ENCODE results near the gene BABAM1. TPM values are rescaled to one million over a fixed set of nuclear protein-coding genes. Genes with fewer than 3 reads are reported as not detected.
A peak's percentile ranks its signal among the peaks of the same experiment; 100 is the strongest.

The BABAM1 gene
- total RNA-seq = 89.3 and 122 TPM in 2 replicates
- 114 TPM for polyA plus RNA-seq (2012)

DNA sequence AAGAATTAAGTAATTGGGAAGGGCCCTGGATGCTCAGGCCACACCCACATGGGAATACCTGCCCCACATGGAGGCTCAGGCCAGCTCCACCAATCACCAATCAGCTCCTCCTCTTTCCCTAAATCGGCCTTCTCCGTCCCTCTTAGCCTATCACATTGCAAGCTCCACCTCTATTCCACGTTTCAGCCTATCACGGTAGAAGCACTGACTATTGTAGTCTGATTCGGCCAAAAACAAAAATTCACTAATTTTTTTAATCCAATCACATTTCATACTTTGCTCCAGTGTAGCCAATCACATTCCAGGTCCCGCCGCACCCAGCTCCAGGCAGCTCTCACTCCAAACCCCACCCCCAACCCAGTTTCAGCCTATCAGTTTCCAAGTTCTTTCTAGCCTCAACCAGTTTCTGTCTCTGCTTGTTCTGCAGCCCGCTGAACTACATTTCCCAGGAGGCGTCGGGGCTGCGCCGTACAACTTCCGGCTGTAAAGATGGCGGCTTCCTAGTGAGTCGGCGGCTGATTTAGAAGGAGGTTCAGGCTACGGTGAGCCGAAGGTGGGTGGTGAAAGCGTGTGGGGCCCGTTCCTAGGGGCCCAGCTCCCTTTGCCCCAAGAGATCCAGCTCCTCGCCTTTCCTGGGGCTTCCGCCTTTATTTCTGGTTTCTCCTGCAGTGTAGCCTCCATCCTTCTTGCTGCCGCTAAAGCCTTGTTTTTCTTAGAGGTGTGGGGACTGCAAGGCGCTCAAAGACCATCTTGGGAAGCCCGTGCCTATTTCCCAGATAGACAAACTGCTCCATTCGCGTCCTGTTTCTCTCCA, at the start of gene BABAM1:
Gene BABAM1, plus strand, starts transcription at position 469 of the 814 bp plus-strand sequence. CDS start 1,364 bp downstream, outside the sequence.
- DNase-seq (ENCODE audit: low read depth) = peak; percentile 99

DNA sequence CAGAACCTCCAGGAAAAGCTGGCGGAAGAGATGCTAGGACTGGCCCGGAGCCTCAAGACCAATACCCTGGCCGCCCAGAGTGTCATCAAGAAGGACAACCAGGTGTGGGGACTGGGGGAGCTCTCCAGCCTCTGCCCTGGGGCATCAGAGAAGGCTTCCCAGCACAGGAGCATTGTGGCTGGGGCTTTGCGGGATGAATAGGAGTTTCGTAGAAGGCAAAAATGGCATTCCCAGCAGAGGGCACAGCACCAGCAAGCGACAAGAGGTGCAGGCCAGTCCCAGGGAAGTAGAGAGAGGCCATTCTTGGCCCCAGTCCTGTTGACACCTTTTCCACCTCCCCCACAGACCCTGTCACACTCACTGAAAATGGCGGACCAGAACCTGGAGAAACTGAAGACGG, 48.0 kb upstream of the BABAM1 start:
- DNase-seq (ENCODE audit: low read depth) = no peak

DNA sequence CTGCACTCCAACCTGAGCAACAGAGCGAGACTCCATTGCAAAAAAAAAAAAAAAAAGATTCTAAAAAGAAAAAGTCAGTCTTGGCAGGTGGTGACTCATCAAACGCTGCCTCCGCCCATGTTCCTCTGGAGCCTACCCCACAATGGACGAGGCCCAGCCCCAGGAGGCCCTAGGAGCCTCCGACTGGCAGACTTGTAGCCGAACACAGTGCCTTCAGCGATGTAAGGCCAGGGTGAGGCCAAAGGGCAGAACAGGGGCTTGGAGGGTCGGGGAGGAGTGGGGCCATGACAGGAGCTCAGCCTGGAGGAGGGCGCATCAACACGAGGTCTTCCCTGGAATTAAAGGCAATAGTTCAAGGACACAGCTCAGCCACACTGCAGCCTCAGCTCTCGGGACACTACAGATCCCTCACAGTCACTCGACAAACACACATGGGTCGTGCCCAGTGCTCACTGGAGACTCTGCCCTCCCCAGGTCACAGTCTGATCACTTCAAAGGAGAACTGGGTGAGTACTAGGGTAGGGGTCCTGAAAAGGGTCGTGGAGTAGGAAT, 47.0 kb upstream of the BABAM1 start:
- DNase-seq (ENCODE audit: low read depth) = peak; percentile 41

DNA sequence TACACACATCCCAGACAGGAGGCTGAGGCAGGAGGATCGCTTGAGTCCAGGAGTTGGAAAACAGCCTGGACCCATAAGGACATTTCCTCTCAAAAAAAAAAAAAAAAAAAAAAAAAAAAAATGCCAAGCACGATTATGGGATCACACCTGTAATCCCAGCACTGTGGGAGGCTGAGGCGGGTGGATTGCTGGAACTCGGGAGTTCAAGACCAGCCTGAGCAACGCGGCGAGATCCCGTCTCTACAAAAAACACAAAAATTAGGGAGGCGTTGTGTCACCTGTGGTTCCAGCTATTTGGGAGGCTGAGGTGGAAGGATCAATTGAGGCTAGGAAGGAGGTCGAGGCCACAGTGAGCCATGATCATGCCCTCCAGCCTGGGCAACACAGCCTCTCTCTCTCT, 42.2 kb upstream of the BABAM1 start:
- DNase-seq (ENCODE audit: low read depth) = no peak

DNA sequence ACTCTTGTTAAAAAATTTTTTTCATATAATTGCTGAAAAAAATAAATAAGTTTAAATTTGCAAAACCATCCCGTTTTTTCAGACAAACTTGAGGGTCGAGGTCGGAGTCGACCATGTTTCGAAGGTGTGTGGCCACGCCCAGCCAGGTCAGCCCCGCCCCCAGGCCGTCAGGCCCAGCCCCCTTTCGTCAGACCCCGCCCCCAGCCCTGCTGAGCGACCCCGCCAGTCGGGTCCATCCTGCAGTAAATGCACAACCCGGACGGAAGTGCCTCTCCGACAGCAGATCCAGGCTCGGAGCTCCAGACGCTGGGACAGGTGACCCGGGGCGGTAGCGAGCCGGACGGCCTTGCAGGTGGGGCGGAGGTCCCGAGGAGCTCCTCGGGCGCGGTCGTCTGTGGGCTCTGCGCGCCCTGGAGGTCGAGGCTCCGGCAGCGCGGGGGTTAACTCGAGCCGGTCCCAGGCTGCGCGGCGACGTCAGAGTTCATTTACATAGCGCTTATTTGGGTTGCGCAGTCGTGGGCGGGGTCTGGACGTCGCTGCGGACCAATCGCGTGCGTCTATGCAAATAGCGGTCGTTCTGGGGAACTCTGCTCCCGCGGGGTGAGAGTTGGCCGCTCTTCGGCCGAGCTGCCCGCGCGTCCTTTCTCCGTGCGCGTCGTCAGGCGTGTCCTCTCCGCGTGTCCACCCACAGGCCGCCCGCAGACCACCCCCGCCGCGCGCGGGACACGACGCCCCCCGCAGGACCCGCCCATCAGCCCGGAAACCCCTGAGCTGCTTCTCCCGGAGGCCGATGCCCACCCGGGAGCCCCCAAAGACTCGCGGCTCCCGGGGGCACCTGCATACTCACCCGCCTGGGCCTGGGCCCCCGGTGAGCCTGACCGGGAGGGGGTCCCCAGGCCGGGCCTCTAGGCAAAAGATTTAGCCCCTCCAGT, 41.0 kb upstream of the BABAM1 start, which contains the start of gene OCEL1:
Gene OCEL1, plus strand, starts transcription at position 225 of the 932 bp plus-strand sequence. Its CDS starts 22 bp downstream, at position 247.
- peak; percentile 98 for DNase-seq (ENCODE audit: low read depth)

DNA sequence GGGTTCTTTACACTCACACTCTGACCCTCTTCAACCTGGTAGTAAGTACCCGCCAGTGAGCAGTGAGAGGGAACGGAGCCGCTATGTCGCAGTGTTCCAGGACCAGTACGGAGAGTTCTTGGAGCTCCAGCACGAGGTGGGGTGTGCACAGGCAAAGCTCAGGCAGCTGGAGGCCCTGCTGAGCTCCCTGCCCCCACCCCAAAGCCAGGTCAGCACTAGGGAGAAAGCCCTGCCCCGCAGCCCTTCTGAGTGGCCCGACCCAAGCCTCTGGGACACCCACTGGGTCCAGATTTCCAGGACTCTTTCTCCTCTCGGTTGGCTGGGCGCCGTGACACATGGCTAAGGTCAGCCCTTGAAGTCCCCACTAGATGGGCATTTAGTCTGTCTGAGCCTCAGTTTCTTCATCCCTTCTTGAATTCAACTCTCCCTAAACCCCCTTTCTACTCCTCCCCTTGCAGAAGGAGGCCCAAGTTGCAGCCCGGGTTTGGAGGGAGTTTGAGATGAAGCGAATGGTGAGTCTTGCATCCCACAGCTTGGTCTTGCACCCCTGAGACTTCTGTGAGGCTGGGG, 39.4 kb upstream of the BABAM1 start:
- DNase-seq (ENCODE audit: low read depth) = no peak

DNA sequence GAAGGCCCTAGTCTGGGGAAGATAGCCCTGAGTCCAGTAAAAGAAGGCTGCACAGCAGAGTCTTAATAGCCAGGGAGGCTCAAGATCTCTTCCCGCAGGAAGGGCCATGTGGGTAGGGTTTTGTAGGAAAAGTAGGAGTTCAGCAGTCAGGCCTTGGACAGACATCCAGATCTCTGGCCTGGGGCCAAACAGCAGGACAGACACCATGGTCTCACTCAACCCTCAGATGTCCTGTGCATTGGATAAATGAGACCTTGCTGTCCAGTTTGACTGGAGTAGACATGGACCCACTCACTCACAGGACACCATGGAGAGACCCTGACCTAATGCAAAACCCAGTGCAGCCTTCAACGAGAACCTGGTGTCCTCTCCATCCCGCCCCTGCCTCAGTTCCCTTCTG, 37.4 kb upstream of the BABAM1 start:
- no peak for DNase-seq (ENCODE audit: low read depth)

DNA sequence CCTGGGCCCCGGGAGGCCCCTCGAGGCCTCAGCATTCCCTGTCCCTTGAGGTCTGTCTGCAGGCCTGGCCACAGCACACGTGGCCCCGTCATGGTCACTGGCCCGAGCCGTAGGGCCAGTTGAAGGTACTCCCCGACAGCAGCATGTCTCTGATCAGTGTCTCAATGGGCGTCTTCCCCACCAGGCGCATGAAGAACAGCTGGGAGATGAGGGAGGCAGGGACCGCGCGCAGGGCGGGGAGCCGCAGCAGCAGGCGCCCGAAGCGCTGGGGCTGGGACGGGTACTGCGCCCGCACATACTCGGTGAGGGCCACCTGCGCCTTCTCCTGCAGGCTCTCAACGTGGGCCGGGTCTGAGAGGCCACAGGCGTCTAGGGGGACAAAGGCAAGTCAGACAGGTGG, 35.0 kb upstream of the BABAM1 start:
- DNase-seq (ENCODE audit: low read depth) = no peak

DNA sequence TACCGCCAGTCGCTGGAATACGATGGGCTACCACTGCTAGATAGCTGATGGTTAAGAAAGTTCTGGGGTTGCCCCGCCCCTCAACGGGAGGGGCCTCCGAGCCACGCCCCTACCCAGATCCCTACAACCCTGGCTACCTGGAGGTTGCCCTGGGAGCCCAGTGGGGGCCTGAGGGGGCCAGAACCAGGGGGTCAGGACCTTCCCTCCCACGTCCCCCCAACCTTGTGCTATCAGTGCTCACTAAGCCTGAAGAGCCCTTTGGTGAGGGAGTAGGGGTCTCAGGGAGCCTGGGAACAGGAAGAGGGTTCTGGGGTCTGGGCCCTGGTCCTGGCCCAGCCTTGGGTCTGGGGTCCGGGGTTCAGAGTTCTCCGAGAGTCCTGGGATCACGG, 32.3 kb upstream of the BABAM1 start:
- DNase-seq (ENCODE audit: low read depth) = no peak

DNA sequence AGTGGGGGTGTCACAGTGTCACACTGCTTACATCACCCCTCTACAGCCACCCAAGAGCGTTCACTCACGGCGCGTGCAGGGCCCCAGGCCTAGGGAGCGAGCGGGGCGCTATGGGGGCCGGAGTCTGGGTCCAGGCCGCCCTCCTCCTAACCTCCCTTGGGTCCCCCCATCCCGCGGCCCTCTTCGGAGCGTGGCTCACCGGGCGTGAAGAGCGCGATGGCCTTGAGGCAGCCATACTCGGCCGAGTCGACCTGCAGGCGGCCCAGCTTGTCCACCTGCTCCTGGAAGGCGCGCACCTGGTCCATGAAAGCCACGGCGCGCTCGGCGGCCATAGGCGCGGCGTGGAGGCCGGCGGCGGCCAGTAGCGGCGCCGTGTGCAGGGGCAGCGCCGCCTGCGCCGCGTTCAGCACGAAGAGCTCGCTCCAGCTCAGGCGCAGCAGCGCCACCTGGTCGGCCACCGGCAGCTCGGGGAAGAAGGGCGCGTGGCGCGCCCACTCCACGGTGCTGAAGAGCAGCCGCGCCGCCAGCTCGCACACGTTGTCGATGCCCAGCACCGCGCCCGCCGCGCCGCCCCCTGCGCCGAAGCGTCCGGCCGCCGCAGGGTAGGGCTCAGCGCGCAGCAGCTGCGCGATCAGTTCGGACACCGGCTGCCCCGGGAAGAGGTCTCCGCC, 31.8 kb upstream of the BABAM1 start:
- DNase-seq (ENCODE audit: low read depth) = peak; percentile 56

DNA sequence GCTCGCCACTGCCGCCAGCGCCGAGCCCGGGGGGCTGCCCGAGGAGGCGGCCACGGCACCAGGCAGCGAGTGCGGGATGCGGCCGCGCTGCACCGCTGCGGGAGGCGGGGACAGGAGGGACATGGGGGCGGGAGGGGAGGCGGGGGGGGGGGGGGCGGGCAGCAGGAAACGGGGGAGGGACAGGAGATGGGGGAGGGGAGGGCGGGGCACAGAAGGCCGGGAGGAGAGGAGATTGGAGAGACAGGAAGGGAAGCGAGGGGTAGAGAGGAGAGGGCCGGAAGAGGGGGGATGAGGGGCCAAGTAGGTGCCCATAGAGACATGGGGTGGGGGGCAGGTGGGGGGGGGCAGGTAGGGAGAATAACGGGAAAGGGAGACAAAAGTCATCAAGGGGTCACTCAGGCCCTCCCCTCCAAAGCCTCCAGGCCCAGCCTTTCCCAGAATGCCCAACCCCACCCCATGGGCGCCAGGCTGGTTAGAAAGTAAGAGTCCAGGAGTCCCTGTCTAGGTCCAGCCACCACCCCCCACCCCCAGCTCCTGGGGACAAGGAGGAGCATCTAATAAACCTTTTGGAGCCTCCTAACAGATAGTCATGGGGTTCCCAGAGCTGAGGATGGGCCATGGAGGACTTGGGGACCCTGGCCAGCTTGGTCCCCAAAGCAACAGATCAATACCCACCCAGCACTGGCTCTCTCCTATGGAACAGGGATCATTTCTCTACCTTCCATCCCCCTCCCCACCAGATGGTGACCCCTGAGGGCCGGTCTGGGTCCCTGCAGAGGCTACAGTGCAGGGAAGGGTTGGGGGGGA, 31.1 kb upstream of the BABAM1 start:
- peak; percentile 18 for DNase-seq (ENCODE audit: low read depth)

DNA sequence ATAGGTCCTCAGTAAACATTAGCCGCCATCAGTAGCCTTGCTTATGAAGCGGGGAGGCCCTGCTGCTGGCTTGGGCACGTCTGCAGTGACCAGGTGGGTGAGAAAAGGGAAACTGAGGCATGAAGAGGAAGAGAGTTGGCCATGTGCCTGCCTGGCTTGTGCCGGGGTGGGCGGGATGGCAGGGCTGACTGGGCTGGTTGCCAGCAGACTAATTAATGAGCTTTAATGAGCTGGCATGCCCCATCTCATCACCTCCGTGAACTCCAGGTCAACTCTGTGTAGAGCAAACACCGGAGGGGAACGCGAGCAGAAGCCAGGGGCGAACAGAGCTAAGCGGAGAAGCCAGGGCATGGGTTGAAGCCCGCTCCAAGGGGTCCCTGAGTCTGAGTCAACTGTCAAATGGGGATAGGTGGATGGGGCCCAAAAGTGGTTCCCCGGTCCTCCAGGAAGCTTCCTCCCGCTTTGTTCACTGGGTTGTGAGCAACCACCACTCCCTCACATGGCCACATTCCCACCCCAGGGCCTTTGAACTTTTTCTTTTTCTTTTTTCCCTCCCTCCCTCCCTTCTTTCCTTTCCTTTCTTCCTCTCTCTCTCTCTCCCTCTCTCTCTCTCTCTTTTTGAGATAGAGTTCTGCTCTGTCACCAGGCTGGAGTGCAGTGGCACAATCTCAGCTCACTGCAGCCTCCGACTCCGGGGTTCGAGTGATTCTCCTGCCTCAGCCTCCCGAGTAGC, 30.3 kb upstream of the BABAM1 start:
- DNase-seq (ENCODE audit: low read depth) = no peak

DNA sequence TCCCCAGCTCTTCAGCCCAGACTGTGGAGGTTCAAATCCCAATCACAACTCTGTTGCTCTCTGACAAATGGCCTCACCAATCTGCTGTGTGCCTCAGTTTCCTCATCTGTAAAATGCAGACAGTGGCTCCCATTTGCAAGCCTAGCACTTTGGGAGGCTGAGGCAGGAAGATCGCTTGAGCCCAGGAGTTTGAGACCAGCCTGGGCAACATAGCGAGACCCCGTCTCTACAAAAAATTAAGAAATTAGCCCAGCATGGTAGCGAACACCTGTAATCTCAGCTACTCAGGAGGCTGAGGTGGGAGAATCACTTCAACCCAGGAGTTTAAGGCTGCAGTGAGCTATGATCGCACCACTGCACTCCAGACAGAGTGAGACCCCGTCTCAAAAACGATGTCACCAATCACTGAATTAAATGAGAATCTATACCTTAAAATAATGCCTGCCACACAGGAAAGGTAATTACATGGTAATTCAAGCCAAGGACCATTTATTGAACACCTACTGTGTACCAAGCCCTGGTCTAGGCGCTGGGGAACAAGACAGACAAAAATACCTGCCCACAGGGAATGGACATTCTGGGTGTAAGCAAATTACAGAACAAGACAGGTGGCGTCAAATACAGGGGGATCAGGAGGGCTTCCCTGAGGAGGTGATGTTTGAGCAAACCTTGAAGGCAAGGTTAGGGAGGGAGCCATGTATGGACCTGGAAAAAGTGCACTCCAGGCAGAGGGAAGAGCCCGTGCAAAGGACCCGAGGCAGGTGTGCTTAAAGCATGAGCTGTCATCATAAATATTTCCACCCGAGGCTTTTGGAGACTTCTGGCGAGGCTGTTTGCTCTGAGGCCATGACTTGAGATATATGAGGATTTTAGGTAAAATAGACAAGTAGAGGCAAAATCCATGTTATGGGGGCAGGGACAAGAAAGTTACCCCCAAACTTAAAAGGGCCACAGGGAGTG, 29.2 kb upstream of the BABAM1 start:
- no peak for DNase-seq (ENCODE audit: low read depth)

DNA sequence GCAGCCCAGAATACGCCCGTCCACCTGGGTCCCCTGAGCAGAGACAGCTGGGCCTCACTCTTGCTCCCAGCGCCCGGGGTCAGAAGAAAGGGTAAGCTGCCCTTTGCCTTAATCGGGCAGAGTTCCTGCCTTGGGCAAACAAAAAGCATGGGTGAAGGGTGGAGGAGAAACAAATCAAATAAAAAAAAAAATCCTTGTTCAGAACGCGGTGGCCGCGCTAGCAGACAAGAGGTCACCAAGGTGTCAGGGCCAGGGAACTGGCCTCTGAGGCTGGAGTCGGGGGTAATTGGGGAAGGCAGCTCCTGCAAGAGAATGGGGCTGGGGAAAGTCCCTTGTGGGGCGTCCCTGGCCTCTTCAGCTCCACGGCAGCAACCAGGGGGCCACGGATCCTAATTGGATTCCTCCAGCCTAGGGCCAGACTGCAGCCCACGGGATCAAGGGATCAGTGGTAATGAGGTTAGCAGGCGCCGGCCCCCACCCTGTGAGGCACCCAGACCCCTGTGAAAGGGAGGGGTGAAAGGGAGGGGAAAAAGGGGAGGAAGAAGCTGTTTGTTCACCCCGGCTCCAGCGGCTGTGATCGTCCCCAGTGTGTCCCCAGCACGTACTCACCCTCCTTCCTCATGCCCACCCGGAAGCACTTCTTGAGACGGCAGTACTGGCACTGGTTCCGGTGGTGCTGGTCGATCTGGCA, 27.0 kb upstream of the BABAM1 start:
- no peak for DNase-seq (ENCODE audit: low read depth)

DNA sequence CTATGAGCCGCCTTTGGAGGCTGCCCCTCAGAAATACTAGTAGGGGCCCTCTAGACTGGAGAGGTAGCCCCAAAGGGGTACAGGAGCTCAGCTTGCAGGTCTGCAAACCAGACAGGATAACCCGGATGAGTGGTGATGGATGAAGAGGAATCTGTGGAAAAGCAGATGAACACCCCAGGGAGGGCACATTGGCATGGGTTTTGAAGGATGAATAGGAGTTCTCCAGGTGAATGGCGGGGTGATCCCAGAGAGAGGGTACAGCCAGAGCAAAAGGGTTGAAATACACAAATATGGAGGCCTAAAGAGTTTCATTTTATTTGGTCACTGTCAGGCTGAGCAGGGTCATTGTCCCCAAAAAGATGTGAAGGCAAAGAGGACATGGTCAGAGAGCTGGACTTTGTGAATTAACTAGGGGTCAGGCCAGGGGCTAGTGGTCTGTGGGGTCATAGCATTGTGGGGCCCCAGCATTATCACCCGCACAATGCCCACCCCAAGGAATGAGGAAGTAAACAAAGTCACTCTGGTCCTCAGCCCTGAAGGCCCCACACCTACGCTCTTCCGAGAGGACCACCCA, 26.3 kb upstream of the BABAM1 start:
- DNase-seq (ENCODE audit: low read depth) = no peak

DNA sequence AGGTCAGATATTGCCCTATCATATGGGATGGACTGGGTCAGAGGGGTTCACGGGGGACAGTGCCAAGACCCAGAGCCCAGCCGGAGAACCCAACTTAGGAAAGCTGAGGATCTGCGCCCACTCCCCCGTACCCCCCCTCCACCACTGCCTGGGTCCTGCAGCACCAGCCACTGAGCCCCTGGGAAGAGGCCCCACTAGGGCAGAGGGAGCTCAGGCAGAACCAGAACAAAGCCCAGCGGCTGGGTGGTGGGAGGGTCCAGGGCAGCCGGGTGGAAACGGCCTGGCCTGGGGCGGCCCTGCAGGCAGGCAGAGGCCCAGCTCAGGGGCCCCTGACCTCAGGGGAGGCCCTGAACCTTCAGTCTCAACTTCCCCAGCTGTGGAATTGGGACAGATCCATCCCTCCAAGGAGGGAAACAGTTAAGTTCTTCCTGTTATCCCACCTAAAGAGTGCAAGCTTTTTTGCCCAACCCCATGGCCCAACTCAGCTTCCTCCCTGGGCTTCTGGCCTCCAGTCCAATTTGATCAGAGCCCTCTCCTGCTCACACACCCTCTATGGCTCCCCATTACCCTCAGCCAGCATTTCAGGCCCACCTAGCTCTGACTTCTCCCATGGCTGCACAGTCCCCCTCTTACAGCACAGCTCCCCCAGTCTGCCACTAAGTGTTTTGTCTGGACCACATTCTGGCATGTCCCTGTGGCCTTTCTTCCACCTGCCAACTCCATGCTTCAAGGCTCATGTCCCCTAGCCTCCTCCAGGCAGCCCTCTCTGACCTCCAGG, 24.6 kb upstream of the BABAM1 start:
- DNase-seq (ENCODE audit: low read depth) = no peak

All from myocyte (in vitro differentiated cells).